GM12872 (cell line): ENCODE data around the gene NEO1.

Source experiments
- TF ChIP-seq, protein P1 (sequence below): IDR thresholded peaks from 3 replicates; pipeline ENCODE4 v1.5.1; 2011; ENCODE audit warnings: low read depth, mild to moderate bottlenecking, low read length, moderate library complexity; ENCODE audit not compliant: insufficient read depth

The NEO1 gene

DNA sequence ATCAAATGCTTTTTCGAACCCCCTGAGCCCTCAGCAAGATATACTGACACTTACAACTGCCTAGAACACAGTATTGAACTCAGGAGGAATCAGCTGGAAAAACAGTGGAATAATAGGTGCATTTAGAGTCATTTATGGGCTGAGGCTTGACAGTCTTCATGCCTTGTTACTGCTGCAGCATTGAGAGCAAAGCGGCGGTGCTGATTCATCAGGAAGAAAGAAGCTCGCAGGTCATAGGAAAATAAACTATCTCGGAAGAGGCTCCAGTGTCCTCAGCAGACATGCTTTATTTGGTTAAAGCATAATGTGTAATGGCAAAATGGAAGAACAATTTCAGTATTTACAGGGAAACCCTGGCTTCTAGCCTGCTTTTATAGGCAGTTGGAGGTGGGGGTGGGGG lies 30.1 kb upstream of the NEO1 start:
- TF ChIP-seq, protein P1, sequence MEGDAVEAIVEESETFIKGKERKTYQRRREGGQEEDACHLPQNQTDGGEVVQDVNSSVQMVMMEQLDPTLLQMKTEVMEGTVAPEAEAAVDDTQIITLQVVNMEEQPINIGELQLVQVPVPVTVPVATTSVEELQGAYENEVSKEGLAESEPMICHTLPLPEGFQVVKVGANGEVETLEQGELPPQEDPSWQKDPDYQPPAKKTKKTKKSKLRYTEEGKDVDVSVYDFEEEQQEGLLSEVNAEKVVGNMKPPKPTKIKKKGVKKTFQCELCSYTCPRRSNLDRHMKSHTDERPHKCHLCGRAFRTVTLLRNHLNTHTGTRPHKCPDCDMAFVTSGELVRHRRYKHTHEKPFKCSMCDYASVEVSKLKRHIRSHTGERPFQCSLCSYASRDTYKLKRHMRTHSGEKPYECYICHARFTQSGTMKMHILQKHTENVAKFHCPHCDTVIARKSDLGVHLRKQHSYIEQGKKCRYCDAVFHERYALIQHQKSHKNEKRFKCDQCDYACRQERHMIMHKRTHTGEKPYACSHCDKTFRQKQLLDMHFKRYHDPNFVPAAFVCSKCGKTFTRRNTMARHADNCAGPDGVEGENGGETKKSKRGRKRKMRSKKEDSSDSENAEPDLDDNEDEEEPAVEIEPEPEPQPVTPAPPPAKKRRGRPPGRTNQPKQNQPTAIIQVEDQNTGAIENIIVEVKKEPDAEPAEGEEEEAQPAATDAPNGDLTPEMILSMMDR: no peak

DNA sequence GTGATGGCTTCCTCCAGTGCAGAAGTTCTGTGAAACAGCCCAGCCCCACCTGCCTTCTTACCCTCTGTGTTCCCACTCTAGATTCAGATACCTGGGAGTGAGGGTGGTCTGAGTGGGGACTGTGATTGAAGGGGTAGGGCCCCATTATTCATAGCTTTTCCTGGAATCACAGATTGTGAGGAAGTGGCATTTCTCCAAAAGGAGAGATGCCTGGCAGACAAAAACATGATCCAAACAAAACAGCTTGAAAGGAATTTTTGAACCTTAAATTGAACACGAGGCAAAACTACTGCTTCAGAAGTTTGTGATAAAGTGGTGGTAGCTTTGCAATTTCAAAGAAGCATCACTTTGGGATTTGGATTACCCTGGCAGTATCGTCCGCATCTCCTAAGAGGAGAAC lies 29.2 kb upstream of the NEO1 start:
- TF ChIP-seq, protein P1: no peak

DNA sequence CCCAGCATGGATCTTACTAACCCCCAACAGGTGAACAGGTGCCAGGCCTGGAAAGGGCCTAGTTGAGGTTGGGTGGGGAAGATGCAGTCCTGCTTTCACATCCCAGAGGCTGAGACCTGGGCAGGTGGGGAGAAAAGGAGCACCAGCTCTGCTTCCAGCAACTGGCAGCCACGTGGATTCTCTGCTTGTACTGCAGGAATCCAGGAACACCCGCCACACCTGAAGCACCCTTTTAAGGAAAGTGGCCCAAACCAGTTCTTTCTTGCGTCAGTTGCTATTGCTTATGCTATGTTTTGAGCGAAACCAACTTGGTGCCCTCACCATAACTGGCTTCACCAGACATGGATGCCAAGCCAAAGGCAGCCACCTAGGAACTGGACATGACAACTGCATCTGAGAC lies 28.1 kb upstream of the NEO1 start:
- TF ChIP-seq, protein P1: no peak

DNA sequence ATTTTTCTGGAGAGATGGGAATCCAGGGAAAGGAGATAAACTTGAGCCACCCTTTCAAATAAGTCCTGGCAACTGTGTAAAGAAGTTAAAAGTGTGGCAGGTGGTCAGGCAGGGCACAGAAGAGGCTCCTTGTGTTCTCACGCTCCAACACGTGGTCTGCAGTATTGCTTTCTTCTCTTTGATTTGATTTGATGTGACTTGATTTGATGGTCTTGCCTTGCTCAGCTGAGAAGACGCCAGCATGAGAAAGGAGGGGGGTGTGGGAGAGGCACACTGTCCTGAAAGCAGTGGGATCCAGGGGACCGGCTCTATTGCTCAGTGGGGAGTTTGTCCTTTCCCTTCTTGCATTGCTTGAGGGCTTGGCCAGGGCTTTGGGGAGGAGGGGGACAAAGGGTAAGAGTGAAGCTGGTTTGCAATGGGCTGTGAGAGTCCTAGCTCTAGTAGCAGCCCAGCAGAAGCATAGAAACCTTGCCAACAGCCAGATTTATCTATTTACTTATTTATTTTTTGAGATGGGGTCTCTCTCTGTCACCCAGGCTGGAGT lies 25.7 kb upstream of the NEO1 start:
- TF ChIP-seq, protein P1: no peak

DNA sequence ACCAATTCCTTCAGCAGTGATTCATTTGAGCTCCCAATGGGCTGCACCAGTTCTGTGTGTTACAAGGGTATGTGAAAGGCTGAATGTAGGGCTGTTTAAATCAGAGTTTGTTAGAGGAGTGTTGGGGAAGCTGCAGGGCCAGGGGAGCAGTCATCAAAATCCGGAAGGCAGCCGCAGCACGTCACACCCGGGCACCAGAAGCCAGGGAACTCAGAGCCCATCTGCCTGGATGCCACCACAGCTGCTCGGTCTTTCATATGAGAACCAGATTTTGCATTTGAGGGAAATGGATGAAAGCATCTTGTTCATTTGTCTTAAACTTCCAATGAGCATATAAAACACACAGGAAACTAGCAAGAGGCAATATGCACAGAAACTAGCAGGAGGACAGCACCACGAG lies 24.2 kb upstream of the NEO1 start:
- TF ChIP-seq, protein P1: no peak

DNA sequence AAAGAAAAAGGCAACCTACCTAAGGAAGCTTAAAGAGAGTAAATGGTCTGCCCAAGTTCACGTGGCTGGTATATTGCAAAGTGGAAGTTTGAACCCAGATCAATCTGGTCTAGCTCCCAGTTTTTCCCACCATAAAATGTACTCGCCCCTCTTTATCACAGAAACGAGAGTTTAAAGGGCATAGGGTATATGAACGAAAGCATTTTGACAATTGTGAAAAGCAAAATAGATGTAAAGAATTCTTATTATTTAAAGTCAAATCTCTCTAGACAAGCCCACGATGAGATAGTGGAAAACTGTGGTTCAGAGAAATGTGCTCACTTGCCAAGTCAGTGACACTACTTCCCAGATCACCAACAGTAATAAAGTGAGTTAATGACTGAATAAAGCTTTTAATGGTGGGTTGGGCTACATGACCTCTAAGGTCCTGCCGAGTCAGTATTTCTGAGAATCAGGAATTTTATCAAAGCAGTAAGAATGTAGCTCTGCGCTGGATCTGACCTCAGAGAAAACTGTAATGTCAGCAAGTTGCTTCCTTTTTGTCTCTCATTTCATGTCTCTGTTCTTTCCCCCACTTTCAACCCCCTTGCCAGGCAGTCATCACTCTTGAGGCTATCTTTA lies 23.3 kb upstream of the NEO1 start:
- TF ChIP-seq, protein P1: no peak

DNA sequence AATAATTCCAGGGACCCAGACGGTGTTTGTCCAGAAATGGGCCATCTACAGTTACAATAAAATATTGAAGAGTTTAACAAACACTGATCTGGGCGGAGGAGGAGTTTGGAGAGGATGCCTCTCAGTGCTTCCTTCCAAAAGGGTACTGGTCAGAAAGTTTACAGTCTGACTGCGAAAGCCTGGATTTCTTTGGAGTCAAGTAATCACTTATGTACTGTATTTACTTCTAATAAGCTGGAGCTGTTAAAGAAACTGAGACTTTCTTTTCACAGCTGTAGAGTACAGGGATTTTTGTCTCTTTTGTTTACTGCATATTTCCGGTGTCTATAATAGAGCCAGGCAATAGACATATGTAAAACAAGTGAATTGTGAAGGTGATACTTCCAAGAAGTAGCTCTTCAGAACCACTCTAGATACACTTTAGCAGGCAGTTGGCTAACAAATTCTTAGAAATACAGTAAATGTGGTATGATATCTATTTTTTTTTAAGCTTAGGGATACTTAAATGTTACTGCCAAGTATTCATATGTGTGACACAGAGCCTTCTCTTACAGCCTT lies 22.1 kb upstream of the NEO1 start:
- TF ChIP-seq, protein P1: no peak
